Dendritic cell treated with granulocyte-macrophage colony-stimulating factor and Interleukin-4, amounts not matched to agents 40 ng/mL and 50 ng/mL, for 4 days (primary cell): ENCODE results near the gene EPB41L4A.

Source experiments
- H3K27ac Mint-ChIP-seq: one replicate; pipeline ENCODE4 v1.8.0; 2022; ENCODE audit warnings: mild to moderate bottlenecking, mixed read lengths
- H3K27me3 Mint-ChIP-seq: one replicate; pipeline ENCODE4 v1.8.0; 2022; ENCODE audit warnings: mild to moderate bottlenecking, mixed read lengths
- H3K36me3 Mint-ChIP-seq: one replicate; pipeline ENCODE4 v1.8.0; 2022; ENCODE audit warnings: low read depth, mixed read lengths
- H3K4me1 Mint-ChIP-seq: one replicate; pipeline ENCODE4 v1.8.0; 2022; ENCODE audit warnings: low read depth, mixed read lengths
- H3K4me3 Mint-ChIP-seq: one replicate; pipeline ENCODE4 v1.8.0; 2022; ENCODE audit warnings: mild to moderate bottlenecking, moderate library complexity, mixed read lengths
- H3K9me3 Mint-ChIP-seq: one replicate; pipeline ENCODE4 v1.8.0; 2022; ENCODE audit warnings: mixed read lengths
- intact Hi-C: fragments of 100-400 bp; cut with micrococcal nuclease; formaldehyde crosslinking; loops from one replicate; pipeline ENCODE4 v1.15.0; 2022

The EPB41L4A gene

DNA sequence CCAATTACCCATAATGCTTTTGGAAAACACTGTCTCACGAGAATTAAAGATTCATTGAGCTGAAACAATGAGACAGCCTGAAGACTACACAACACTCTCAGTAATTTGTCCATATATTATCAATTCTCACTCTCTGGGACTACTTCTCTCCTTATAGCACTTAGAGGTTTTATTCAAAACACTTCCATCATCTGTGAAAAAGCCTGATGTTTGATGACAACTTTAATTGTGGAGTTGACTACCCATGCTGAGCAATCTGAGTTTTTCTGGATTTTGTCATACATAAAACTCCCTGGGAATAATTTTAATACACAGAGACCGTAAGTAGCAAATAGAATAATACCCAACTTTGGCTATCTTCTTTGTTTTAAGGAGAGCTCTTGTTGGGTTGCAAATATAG is 305.5 kb downstream of the EPB41L4A start:
- Mint-ChIP-seq H3K9me3 (no peaks in the 10 kb centered on the region), H3K27ac (no peak overlapping the region), H3K27me3 (no peaks in the 10 kb centered on the region), H3K4me3 (no peak overlapping the region), H3K36me3 (no peaks in the 10 kb centered on the region), H3K4me1 (peaks cover 19% of the 10 kb centered on the region)
- intact Hi-C loops, result no loop called here
